Testis (tissue), 2 donors: ENCODE measurements around the gene GPC4.

Source experiments
- POLR2A ChIP-seq: fragments of 450-650 bp; IDR thresholded peaks from one replicate; pipeline ENCODE4 v1.6.1; 2017; ENCODE audit warnings: antibody characterized with exemption, mild to moderate bottlenecking, moderate library complexity
- TF ChIP-seq, protein P1 (sequence below), 3 experiments: fragments of 450-650 bp in 2 of 3; fragments of 200-600 bp in 1 of 3; sonication (generic) in 1 of 3; IDR thresholded peaks; one replicate each; pipeline ENCODE4 v1.5.1; 2016 to 2019; ENCODE audit warnings: antibody characterized with exemption in 3 of 3, mild to moderate bottlenecking in 2 of 3, moderate library complexity in 1 of 3

DNA sequence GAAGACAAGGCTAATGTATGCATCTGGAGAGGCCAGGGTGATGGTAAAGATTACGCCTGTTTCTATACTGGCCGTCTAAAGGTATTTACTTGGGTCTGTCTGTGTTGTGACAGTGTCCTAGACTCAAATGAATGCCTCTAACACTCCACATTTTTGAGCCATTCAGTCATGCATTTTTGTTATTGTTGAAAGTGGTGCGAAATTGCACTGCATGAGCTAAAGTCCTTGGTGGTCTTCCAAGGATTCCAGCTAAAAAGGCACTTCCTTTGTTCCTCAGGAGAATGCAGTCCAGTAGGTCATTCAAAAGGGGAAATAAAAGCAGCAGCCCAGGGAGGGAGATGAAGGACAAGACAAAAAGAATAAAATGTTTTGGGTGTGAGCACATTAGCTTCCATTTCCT lies 3.0 kb downstream of the GPC4 start:
- no peak for TF ChIP-seq POLR2A
- TF ChIP-seq, protein P1, sequence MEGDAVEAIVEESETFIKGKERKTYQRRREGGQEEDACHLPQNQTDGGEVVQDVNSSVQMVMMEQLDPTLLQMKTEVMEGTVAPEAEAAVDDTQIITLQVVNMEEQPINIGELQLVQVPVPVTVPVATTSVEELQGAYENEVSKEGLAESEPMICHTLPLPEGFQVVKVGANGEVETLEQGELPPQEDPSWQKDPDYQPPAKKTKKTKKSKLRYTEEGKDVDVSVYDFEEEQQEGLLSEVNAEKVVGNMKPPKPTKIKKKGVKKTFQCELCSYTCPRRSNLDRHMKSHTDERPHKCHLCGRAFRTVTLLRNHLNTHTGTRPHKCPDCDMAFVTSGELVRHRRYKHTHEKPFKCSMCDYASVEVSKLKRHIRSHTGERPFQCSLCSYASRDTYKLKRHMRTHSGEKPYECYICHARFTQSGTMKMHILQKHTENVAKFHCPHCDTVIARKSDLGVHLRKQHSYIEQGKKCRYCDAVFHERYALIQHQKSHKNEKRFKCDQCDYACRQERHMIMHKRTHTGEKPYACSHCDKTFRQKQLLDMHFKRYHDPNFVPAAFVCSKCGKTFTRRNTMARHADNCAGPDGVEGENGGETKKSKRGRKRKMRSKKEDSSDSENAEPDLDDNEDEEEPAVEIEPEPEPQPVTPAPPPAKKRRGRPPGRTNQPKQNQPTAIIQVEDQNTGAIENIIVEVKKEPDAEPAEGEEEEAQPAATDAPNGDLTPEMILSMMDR (IDR thresholded peaks at IDR 0.05), result no peak
